OCI-LY3 (cell line): ENCODE data around the gene G0S2.

Source experiments
- H2AFZ ChIP-seq: fragments of 200-600, 300-600 bp; shearing (Covaris generic); 2 replicates; pipeline ENCODE4 v1.6.0; 2014; ENCODE audit warnings: antibody characterized with exemption, low read depth, low read length
- H3K27ac ChIP-seq: fragments of 200-600, 300-600 bp; sonication (generic); 2 replicates; pipeline ENCODE4 v1.5.1; 2014; ENCODE audit warnings: mild to moderate bottlenecking, low read length, moderate library complexity, mixed read lengths
- H3K27me3 ChIP-seq: fragments of 200-600, 300-600 bp; sonication (generic); 2 replicates; pipeline ENCODE4 v1.6.1; 2014; ENCODE audit warnings: low read depth, low read length, mixed read lengths
- H3K36me3 ChIP-seq: fragments of 200-600, 300-600 bp; sonication (generic); replicated peaks from 2 replicates; pipeline ENCODE3; 2014; ENCODE audit warnings: low read depth, low read length, mixed read lengths
- H3K4me1 ChIP-seq: fragments of 300-600, 200-600 bp; sonication (generic); 2 replicates; pipeline ENCODE4 v1.6.1; 2014; ENCODE audit warnings: low read length, mixed read lengths
- H3K4me2 ChIP-seq: fragments of 200-600, 300-600 bp; sonication (generic); 2 replicates; pipeline ENCODE4 v1.6.1; 2014; ENCODE audit warnings: low read length, mixed read lengths
- H3K4me3 ChIP-seq: fragments of 300-600, 200-600 bp; sonication (generic); 2 replicates; pipeline ENCODE4 v1.5.1; 2014; ENCODE audit warnings: antibody characterized with exemption, mild to moderate bottlenecking, low read length, moderate library complexity
- H3K79me2 ChIP-seq: fragments of 300-600, 200-600 bp; shearing (Covaris generic); 2 replicates; pipeline ENCODE4 v1.6.1; 2014; ENCODE audit warnings: mild to moderate bottlenecking, low read length, mixed read lengths
- H3K9ac ChIP-seq: fragments of 300-600, 200-600 bp; shearing (Covaris generic); 2 replicates; pipeline ENCODE4 v1.6.0; 2014; ENCODE audit warnings: mild to moderate bottlenecking, low read length, moderate library complexity
- H3K9me3 ChIP-seq: fragments of 200-600, 300-600 bp; shearing (Covaris generic); 2 replicates; pipeline ENCODE4 v1.6.1; 2014; ENCODE audit warnings: low read length, mixed read lengths; ENCODE audit not compliant: insufficient read depth
- H4K20me1 ChIP-seq: fragments of 200-600, 300-600 bp; sonication (generic); 2 replicates; pipeline ENCODE4 v1.6.1; 2016; ENCODE audit warnings: low read length, mixed read lengths; ENCODE audit not compliant: insufficient read depth
- CTCF ChIP-seq: fragments of 200-600, 300-600 bp; sonication (generic); IDR thresholded peaks from 2 replicates; pipeline ENCODE4 v1.5.1; 2014; ENCODE audit warnings: antibody characterized with exemption, low read length, low read depth
- EZH2phosphoT487 ChIP-seq: fragments of 200-600 bp; shearing (Covaris generic); IDR thresholded peaks from 2 replicates; pipeline ENCODE4 v1.6.1; 2018; ENCODE audit warnings: antibody characterized with exemption, mixed run types, low read depth

The G0S2 gene

GRCh38 chr1:209627027-209627731, 48.0 kb upstream of the G0S2 start:
- Histone ChIP-seq H2AFZ (peak overlapping the region; percentile 5), H3K9ac (no peak overlapping the region), H3K36me3 (no peaks in the 10 kb centered on the region), H4K20me1 (no peaks in the 10 kb centered on the region), H3K4me2 (peak overlapping the region; percentile 63), H3K27ac (no peak overlapping the region), H3K27me3 (peaks cover 16% of the 10 kb centered on the region; the same call in 1 of the 2 replicates), H3K79me2 (no peaks in the 10 kb centered on the region), H3K4me3 (peak overlapping the region; percentile 27; the same call in 1 of the 2 replicates), H3K9me3 (no peaks in the 10 kb centered on the region), H3K4me1 (peaks cover 17% of the 10 kb centered on the region)
- TF ChIP-seq CTCF = no peak

DNA sequence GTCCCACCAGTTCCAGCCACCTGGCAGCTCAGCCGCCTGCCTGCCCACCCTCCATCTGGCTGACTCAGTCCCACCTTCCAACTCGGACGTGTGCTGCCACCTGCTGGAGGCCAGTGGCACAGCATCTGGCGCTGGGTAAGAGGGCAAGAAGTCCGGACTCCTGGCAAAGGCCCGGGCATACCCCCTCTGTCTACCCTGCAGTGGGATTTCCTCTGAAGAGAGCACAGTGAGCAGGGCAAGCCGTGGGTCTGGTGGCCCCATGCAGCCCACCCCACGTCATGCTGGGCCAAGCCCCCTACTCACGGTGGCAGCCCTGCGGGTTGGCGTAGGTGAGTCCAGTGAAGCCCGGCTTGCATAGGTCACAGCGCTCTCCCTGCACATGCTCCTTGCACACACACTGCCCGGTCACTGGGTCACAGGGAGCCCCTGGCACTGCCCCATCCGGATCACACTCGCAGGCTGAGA, 47.4 kb upstream of the G0S2 start:
- Histone ChIP-seq H3K79me2 (no peaks in the 10 kb centered on the region), H3K4me3 (peak overlapping the region; percentile 27; the same call in 1 of the 2 replicates)

DNA sequence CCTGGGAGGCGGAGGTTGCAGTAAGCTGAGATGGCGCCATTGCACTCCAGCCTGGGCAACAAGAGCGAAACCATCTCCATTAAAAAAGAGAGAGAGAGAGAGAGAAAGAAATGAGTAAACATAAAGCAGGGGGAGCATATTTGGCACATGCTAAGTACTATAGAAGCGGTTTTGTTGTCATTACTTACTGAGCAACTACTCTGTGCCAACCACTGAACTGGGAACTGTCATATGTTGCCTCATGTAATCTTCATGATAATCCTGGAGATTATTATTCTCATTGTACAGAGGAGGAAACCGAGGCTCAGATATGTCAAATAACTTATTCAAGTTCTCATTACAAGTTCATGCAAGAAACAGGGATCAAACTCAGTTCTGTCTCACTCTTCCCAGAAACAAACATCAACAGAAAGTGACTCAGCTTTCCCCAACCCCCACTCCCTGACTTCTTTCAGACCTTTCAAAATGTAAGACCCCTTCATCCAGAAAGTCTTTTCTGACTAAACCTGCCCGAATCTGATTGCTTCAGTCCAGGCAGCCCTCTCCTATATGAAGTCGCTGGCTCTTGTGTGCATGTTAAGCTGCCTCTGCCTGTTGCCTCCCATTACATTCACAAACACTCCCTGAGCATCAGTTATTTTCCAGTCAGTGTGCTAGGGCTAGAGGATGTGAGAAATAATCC, 46.5 kb upstream of the G0S2 start:
- no peaks in the 10 kb centered on the region for H3K9me3 ChIP-seq
- no peaks in the 10 kb centered on the region for H3K36me3 ChIP-seq
- no peak overlapping the region for H3K9ac ChIP-seq
- no peak overlapping the region for H3K27ac ChIP-seq
- H4K20me1 ChIP-seq = no peaks in the 10 kb centered on the region
- H3K4me1 ChIP-seq = peaks cover 33% of the 10 kb centered on the region
- no peak overlapping the region for H2AFZ ChIP-seq
- peaks cover 16% of the 10 kb centered on the region; the same call in 1 of the 2 replicates for H3K27me3 ChIP-seq
- H3K79me2 ChIP-seq = no peaks in the 10 kb centered on the region
- TF ChIP-seq EZH2phosphoT487 (no peak), CTCF (no peak)
- no peak overlapping the region for H3K4me2 ChIP-seq
- H3K4me3 ChIP-seq = no peak overlapping the region

More for the DNA sequence above, 47.4 kb upstream of the G0S2 start:
- Histone ChIP-seq H2AFZ (peak overlapping the region; percentile 5), H3K27me3 (peaks cover 16% of the 10 kb centered on the region; the same call in 1 of the 2 replicates), H3K27ac (no peak overlapping the region), H3K36me3 (no peaks in the 10 kb centered on the region), H4K20me1 (no peaks in the 10 kb centered on the region), H3K4me1 (peaks cover 23% of the 10 kb centered on the region), H3K9me3 (no peaks in the 10 kb centered on the region), H3K9ac (no peak overlapping the region), H3K4me2 (peak overlapping the region; percentile 63)
- TF ChIP-seq CTCF = peak; percentile 98
- no peak for TF ChIP-seq EZH2phosphoT487

GRCh38 chr1:209629621-209630382, 45.4 kb upstream of the G0S2 start:
- no peaks in the 10 kb centered on the region for H4K20me1 ChIP-seq
- no peak for TF ChIP-seq EZH2phosphoT487
- TF ChIP-seq CTCF = no peak
- no peak overlapping the region for H3K4me2 ChIP-seq
- H3K79me2 ChIP-seq = no peaks in the 10 kb centered on the region
- no peak overlapping the region for H3K9ac ChIP-seq
- H3K27me3 ChIP-seq = peaks cover 11% of the 10 kb centered on the region; the same call in 1 of the 2 replicates
- no peak overlapping the region for H3K4me3 ChIP-seq
- no peaks in the 10 kb centered on the region for H3K36me3 ChIP-seq
- no peak overlapping the region for H3K27ac ChIP-seq
- no peak overlapping the region for H2AFZ ChIP-seq
- H3K4me1 ChIP-seq = peaks cover 39% of the 10 kb centered on the region
- H3K9me3 ChIP-seq = no peaks in the 10 kb centered on the region
